ENCODE measurements around the gene MXD4. TPM values are rescaled to one million over a fixed set of nuclear protein-coding genes. Genes with fewer than 3 reads are reported as not detected.

MXD4 gene
- polyA plus RNA-seq, 1 of the 3 experiments (the other 2 are of a cell fraction), result 38.6 TPM

GRCh38 chr4:2280531-2281300 lies 18.8 kb upstream of the MXD4 start:
- Histone ChIP-seq H3K36me3 (replicated peaks in 1 of 2; ENCODE audit: control insufficient read depth in 1 of 2, insufficient read depth in 2 of 2, low read length in 1 of 2) (no peaks in the 10 kb centered on the region), H2AFZ (ENCODE audit: low read depth) (no peak overlapping the region), H3K27ac (ENCODE audit: low read depth in 2 of 2, low read length in 1 of 2) (no peak overlapping the region), H3K9me2 (no peaks in the 10 kb centered on the region), H3K79me2 (ENCODE audit: insufficient read depth) (no peaks in the 10 kb centered on the region), H3K27me3 (ENCODE audit: insufficient read depth) (no peaks in the 10 kb centered on the region), H3K4me2 (no peak overlapping the region), H3K9me3 (no peaks in the 10 kb centered on the region), H3K9ac (no peak overlapping the region), H4K20me1 (ENCODE audit: insufficient read depth) (no peaks in the 10 kb centered on the region), H3K4me3 (ENCODE audit: low read depth in 2 of 2, low read length in 1 of 2) (no peak overlapping the region), H3F3A (replicated peaks; ENCODE audit: insufficient read depth) (no peaks in the 10 kb centered on the region), H3K4me1 (ENCODE audit: control insufficient read depth in 1 of 2, insufficient read depth in 2 of 2, low read depth in 1 of 2, low read length in 1 of 2) (peaks cover 0 to 9% of the 10 kb centered on the region in 2 experiments; a peak in 1 of 4 replicates)
- no peak for DNase-seq
- ChIA-PET POLR2A (no interaction called here), CTCF (no interaction called here)
- TF ChIP-seq REST (IDR thresholded peaks at IDR 0.05; ENCODE audit: low read depth, low read length) (no peak), PBX3 (IDR thresholded peaks at IDR 0.05) (no peak), IRF3 (IDR thresholded peaks at IDR 0.05; ENCODE audit: low read depth, low read length) (no peak), EP300 (IDR thresholded peaks at IDR 0.05; ENCODE audit: borderline replicate concordance in 1 of 2, low read depth in 1 of 2, low read length in 1 of 2) (no peak), USF2 (IDR thresholded peaks at IDR 0.05; ENCODE audit: borderline replicate concordance, low read depth, low read length) (no peak), POLR2AphosphoS5 (IDR thresholded peaks at IDR 0.05; ENCODE audit: low read depth, low read length) (no peak), FOSL2 (IDR thresholded peaks at IDR 0.05; ENCODE audit: borderline replicate concordance, low read depth) (no peak), ZBTB33 (IDR thresholded peaks at IDR 0.05; ENCODE audit: borderline replicate concordance, low read depth) (no peak), CTCF (IDR thresholded peaks at IDR 0.05) (peak; percentile 25), RAD21 (IDR thresholded peaks at IDR 0.05; ENCODE audit: low read length) (peak; percentile 39), ELF1 (IDR thresholded peaks at IDR 0.05) (no peak), FOXM1 (IDR thresholded peaks at IDR 0.05; ENCODE audit: low read depth) (no peak), FOXJ3 (CRISPR knock-in tag; IDR thresholded peaks at IDR 0.05) (no peak), SMC3 (IDR thresholded peaks at IDR 0.05; ENCODE audit: low read depth, low read length) (0 out of 2 replicates have a peak, but pooled peaks have one; percentile 19)
- 85% methylated on average over 12 of the region's 13 CpGs for WGBS (ENCODE audit: low lambda C conversion rate)

Data from SK-N-SH (cell line).